ENCODE results near the gene TMEM51.

Gene TMEM51

GRCh38 chr1:15236321-15236721 is 82.8 kb downstream of the TMEM51 start:
- TF ChIP-seq CTCF (IDR thresholded peaks at IDR 0.05) = no peak
- no peaks in the 10 kb centered on the region for H3K27me3 Mint-ChIP-seq (ENCODE audit: low read depth, poor library complexity)
- DNase-seq = no peak
- H3K4me3 Mint-ChIP-seq = no peak overlapping the region
- no peaks in the 10 kb centered on the region for H3K9me3 Mint-ChIP-seq
- peaks cover 27% of the 10 kb centered on the region for H3K4me1 Mint-ChIP-seq
- no peak overlapping the region for H3K27ac Mint-ChIP-seq
- no peaks in the 10 kb centered on the region for H3K36me3 Mint-ChIP-seq (ENCODE audit: low read depth)

- no peak for DNase-seq
- TF ChIP-seq CTCF (IDR thresholded peaks at IDR 0.05) = no peak
- Mint-ChIP-seq H3K4me3 (no peak overlapping the region), H3K4me1 (peaks cover 27% of the 10 kb centered on the region), H3K27me3 (ENCODE audit: low read depth, poor library complexity) (no peaks in the 10 kb centered on the region), H3K9me3 (no peaks in the 10 kb centered on the region), H3K36me3 (ENCODE audit: low read depth) (no peaks in the 10 kb centered on the region), H3K27ac (peak overlapping the region; percentile 61)
These were observed 83.2 kb downstream of the TMEM51 start for GRCh38 chr1:15236746-15237145.

- no peaks in the 10 kb centered on the region for H3K36me3 Mint-ChIP-seq (ENCODE audit: low read depth)
- H3K27me3 Mint-ChIP-seq (ENCODE audit: low read depth, poor library complexity) = no peaks in the 10 kb centered on the region
These were observed 85.2 kb downstream of the TMEM51 start for GRCh38 chr1:15238789-15239188.

GRCh38 chr1:15242766-15243165 is 89.2 kb downstream of the TMEM51 start:
- DNase-seq = no peak
- H3K36me3 Mint-ChIP-seq (ENCODE audit: low read depth) = no peaks in the 10 kb centered on the region
- H3K4me3 Mint-ChIP-seq = no peak overlapping the region
- H3K4me1 Mint-ChIP-seq = peaks cover 57% of the 10 kb centered on the region
- peaks cover 9% of the 10 kb centered on the region for H3K9me3 Mint-ChIP-seq
- H3K27ac Mint-ChIP-seq = no peak overlapping the region
- TF ChIP-seq CTCF (IDR thresholded peaks at IDR 0.05) = no peak
- H3K27me3 Mint-ChIP-seq (ENCODE audit: low read depth, poor library complexity) = peaks cover 17% of the 10 kb centered on the region

More at GRCh38 chr1:15238789-15239188, 85.2 kb downstream of the TMEM51 start:
- H3K9me3 Mint-ChIP-seq = no peaks in the 10 kb centered on the region
- peaks cover 41% of the 10 kb centered on the region for H3K4me1 Mint-ChIP-seq
- no peak for TF ChIP-seq CTCF (IDR thresholded peaks at IDR 0.05)
- no peak overlapping the region for H3K4me3 Mint-ChIP-seq
- DNase-seq = no peak
- H3K27ac Mint-ChIP-seq = no peak overlapping the region

- Mint-ChIP-seq H3K27ac (peak overlapping the region; percentile 50), H3K4me1 (peaks cover 62% of the 10 kb centered on the region), H3K9me3 (peaks cover 12% of the 10 kb centered on the region), H3K4me3 (no peak overlapping the region), H3K36me3 (ENCODE audit: low read depth) (no peaks in the 10 kb centered on the region), H3K27me3 (ENCODE audit: low read depth, poor library complexity) (peaks cover 18% of the 10 kb centered on the region)
- DNase-seq = no peak
- no peak for TF ChIP-seq CTCF (IDR thresholded peaks at IDR 0.05)
These were observed 89.9 kb downstream of the TMEM51 start for GRCh38 chr1:15243275-15244043.

GRCh38 chr1:15244813-15245212 is 91.3 kb downstream of the TMEM51 start:
- Mint-ChIP-seq H3K27ac (no peak overlapping the region), H3K36me3 (ENCODE audit: low read depth) (no peaks in the 10 kb centered on the region), H3K27me3 (ENCODE audit: low read depth, poor library complexity) (peaks cover 31% of the 10 kb centered on the region), H3K4me3 (peak overlapping the region; percentile 47), H3K4me1 (peaks cover 74% of the 10 kb centered on the region), H3K9me3 (peaks cover 12% of the 10 kb centered on the region)
- DNase-seq = no peak
- no peak for TF ChIP-seq CTCF (IDR thresholded peaks at IDR 0.05)
